SK-MEL-5 (cell line): ENCODE data around the gene SPTAN1. TPM values are rescaled to one million over a fixed set of nuclear protein-coding genes. Genes with fewer than 3 reads are reported as not detected.

Experiments
- small RNA-seq, 2 experiments: library from RNA; depleted of rRNA; stranded (forward); fragments of <200 nt; gene quantifications; one replicate each; pipeline ENCODE3, GENCODE V24; 2014
- total RNA-seq: library from RNA; depleted of rRNA; stranded (reverse); fragments of >200 nt; shearing (Covaris generic); gene quantifications from 2 replicates; pipeline ENCODE4 v1.2.3, GENCODE V29; 2014; rRNA removed

The SPTAN1 gene
- total RNA-seq, 1 experiment from 2014 or later, result 91.4 TPM

Small RNA genes lying within 50 kb of the gene (small RNA-seq; reads per million reads assigned to genes)
- 0 reads per million in 2 experiments for gene RNU7-171P

Other genes with a start within 250 kb of the SPTAN1 start
- gene TRUB2, start 230.1 kb upstream of the SPTAN1 start, total RNA-seq, result 51.6 and 64.4 TPM in 2 replicates
- gene COQ4, start 229.7 kb upstream of the SPTAN1 start, total RNA-seq, result 31.5 and 38.6 TPM in 2 replicates
- gene SLC27A4, start 212.1 kb upstream of the SPTAN1 start, total RNA-seq, result 31.1 and 35.4 TPM in 2 replicates
- gene URM1, start 181.2 kb upstream of the SPTAN1 start, total RNA-seq, result 86.1 and 90.1 TPM in 2 replicates
- gene CERCAM, start 131.7 kb upstream of the SPTAN1 start, total RNA-seq, result 31.8 and 38.5 TPM in 2 replicates
- 33.1 and 37.7 TPM in 2 replicates for gene ODF2, start 96.6 kb upstream of the SPTAN1 start, total RNA-seq
- 42.2 and 43.3 TPM in 2 replicates for gene GLE1, start 47.9 kb upstream of the SPTAN1 start, total RNA-seq
- 49.5 and 52.1 TPM in 2 replicates for gene DYNC2I2, start 104.3 kb downstream of the SPTAN1 start, total RNA-seq
- 797 and 827 TPM in 2 replicates for gene SET, start 136.6 kb downstream of the SPTAN1 start, total RNA-seq
- 3.2 and 4.4 TPM in 2 replicates for gene PKN3, start 149.9 kb downstream of the SPTAN1 start, total RNA-seq
- 65.2 and 74.1 TPM in 2 replicates for gene ZDHHC12, start 171.5 kb downstream of the SPTAN1 start, total RNA-seq
- 14.3 and 14.4 TPM in 2 replicates for gene ZER1, start 219.3 kb downstream of the SPTAN1 start, total RNA-seq
- gene TBC1D13, start 234.7 kb downstream of the SPTAN1 start, total RNA-seq, result 10.5 and 12.0 TPM in 2 replicates